ENCODE data around the gene ASCC1. TPM values are rescaled to one million over a fixed set of nuclear protein-coding genes. Genes with fewer than 3 reads are reported as not detected.

The ASCC1 gene
- total RNA-seq, 1 experiment from 2014 or later, result 51.3 TPM

DNA sequence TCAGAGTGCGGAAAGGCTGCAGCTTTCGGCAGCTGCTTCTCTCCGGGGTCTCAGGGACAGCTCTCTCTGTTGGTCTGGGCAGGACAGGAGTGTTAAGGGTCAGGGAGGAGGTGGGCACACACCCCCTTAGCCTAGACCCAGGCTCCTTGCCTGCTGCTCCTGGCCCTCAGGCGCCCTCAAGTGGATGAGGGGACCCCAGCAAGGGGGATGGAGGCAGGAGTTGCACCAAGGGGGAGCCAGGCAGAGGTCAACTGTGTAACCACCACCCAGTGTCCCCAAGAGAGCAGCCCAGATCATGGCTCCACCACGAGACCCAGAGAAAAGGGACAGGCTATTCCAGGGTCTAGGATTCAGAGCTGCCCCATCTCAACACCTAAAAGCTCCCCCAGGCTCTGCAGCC lies 154.6 kb downstream of the ASCC1 start:
- intact Hi-C loops (cut with micrococcal nuclease; ENCODE audit: unreplicated experiment), result no loop called here
- peaks cover 10% of the 10 kb centered on the region for H3K4me1 Mint-ChIP-seq (ENCODE audit: low read depth, unreplicated experiment)
- CTCF ChIA-PET, result interaction anchor here (1.0 to 1.2 kb wide), 4 partner anchors 13 to 270 kb away, joined by 3 to 4 read pairs (median 3); no protein-coding TSS in a partner anchor
- H3K4me3 Mint-ChIP-seq (ENCODE audit: low read depth, unreplicated experiment), result no peak overlapping the region
- no peaks in the 10 kb centered on the region for H3K9me3 Mint-ChIP-seq (ENCODE audit: low read depth, unreplicated experiment)
- no peaks in the 10 kb centered on the region for H3K27me3 Mint-ChIP-seq (ENCODE audit: unreplicated experiment)
- DNase-seq, result peak; percentile 46
- BruUV-seq (replicated peaks), result no TSS peak
- peaks cover 16% of the 10 kb centered on the region for H3K36me3 Mint-ChIP-seq (ENCODE audit: insufficient read depth, unreplicated experiment)
- H3K27ac Mint-ChIP-seq (ENCODE audit: unreplicated experiment), result no peak overlapping the region
- TF ChIP-seq CTCF (IDR thresholded peaks at IDR 0.05; ENCODE audit: unreplicated experiment), result peak; percentile 27

DNA sequence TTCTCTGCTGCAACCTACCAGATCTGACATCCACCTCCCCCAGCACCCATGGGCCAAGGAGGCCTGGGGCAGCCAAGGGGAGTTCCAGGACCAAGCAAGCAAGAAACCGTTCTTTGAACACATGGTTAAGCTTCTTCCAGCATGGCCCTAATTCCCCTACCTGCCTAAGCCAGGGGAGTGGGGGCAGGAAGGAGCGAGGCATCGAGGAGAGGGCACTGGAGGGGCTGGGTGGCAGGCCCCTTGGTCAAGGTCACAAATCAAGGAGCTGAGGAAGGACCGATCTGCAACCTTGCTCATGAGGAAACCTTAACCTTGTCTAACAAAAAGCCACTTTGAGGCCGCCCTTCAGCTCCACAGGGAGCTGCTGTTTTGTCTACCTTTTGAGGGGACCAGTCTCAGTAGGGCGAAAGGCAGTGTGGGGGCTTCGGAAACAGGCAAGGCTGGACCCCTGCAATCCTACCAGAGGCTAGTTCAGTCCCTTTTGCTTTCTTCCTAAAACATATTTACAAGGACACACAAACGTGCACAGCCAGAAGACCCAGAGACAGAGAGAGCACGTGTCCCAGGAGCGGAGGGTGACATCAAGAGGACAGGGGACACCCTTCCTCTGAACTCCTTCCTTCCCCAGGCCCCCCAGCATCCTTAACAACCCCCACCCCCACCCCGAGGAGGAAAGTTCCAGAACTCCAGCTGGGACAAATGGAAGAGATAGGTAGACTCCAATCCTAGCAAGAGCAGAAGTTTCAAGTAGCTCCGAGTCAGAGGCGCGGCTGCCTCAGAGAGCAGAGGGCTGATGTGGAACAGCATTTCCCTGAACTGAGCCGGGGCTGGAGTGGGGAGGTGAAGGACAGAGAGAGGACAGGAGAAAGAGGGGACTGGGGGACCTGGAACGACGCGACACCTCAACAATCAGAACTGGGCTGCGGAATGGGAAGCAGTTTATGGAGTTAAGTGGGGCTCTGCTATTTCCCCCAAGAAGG lies 155.9 kb downstream of the ASCC1 start:
- no peaks in the 10 kb centered on the region for H3K27me3 Mint-ChIP-seq (ENCODE audit: unreplicated experiment)
- no peak overlapping the region for H3K4me3 Mint-ChIP-seq (ENCODE audit: low read depth, unreplicated experiment)
- peaks cover 16% of the 10 kb centered on the region for H3K36me3 Mint-ChIP-seq (ENCODE audit: insufficient read depth, unreplicated experiment)
- CTCF ChIA-PET, result interaction anchor here (2.8 kb wide), 1 partner anchor 12 kb away, joined by 8 read pairs; no protein-coding TSS in a partner anchor
- BruUV-seq (replicated peaks), result no TSS peak
- intact Hi-C loops (cut with micrococcal nuclease; ENCODE audit: unreplicated experiment), result no loop called here
- no peaks in the 10 kb centered on the region for H3K9me3 Mint-ChIP-seq (ENCODE audit: low read depth, unreplicated experiment)
- DNase-seq, result no peak
- H3K27ac Mint-ChIP-seq (ENCODE audit: unreplicated experiment), result no peak overlapping the region
- H3K4me1 Mint-ChIP-seq (ENCODE audit: low read depth, unreplicated experiment), result peaks cover 10% of the 10 kb centered on the region
- TF ChIP-seq CTCF (IDR thresholded peaks at IDR 0.05; ENCODE audit: unreplicated experiment), result no peak

GRCh38 chr10:72058989-72059842 lies 156.9 kb downstream of the ASCC1 start:
- Mint-ChIP-seq H3K9me3 (ENCODE audit: low read depth, unreplicated experiment) (no peaks in the 10 kb centered on the region), H3K36me3 (ENCODE audit: insufficient read depth, unreplicated experiment) (peaks cover 16% of the 10 kb centered on the region), H3K27ac (ENCODE audit: unreplicated experiment) (no peak overlapping the region), H3K4me3 (ENCODE audit: low read depth, unreplicated experiment) (no peak overlapping the region), H3K4me1 (ENCODE audit: low read depth, unreplicated experiment) (peaks cover 10% of the 10 kb centered on the region), H3K27me3 (ENCODE audit: unreplicated experiment) (no peaks in the 10 kb centered on the region)
- no peak for TF ChIP-seq CTCF (IDR thresholded peaks at IDR 0.05; ENCODE audit: unreplicated experiment)
- DNase-seq, result no peak
- CTCF ChIA-PET, result interaction anchor here (0.5 to 2.8 kb wide), 2 partner anchors 11 to 156 kb away, joined by 7 to 8 read pairs; no protein-coding TSS in a partner anchor
- intact Hi-C loops (cut with micrococcal nuclease; ENCODE audit: unreplicated experiment), result no loop called here
- TSS peak; percentile 45 for BruUV-seq (replicated peaks)

GRCh38 chr10:72058347-72058898 lies 157.7 kb downstream of the ASCC1 start:
- CTCF ChIA-PET, result interaction anchor here (0.5 to 2.8 kb wide), 2 partner anchors 10 to 155 kb away, joined by 7 to 8 read pairs; no protein-coding TSS in a partner anchor
- Mint-ChIP-seq H3K27ac (ENCODE audit: unreplicated experiment) (no peak overlapping the region), H3K9me3 (ENCODE audit: low read depth, unreplicated experiment) (no peaks in the 10 kb centered on the region), H3K36me3 (ENCODE audit: insufficient read depth, unreplicated experiment) (peaks cover 16% of the 10 kb centered on the region), H3K27me3 (ENCODE audit: unreplicated experiment) (no peaks in the 10 kb centered on the region), H3K4me1 (ENCODE audit: low read depth, unreplicated experiment) (peaks cover 4% of the 10 kb centered on the region), H3K4me3 (ENCODE audit: low read depth, unreplicated experiment) (no peak overlapping the region)
- intact Hi-C loops (cut with micrococcal nuclease; ENCODE audit: unreplicated experiment), result no loop called here
- no peak for DNase-seq
- TF ChIP-seq CTCF (IDR thresholded peaks at IDR 0.05; ENCODE audit: unreplicated experiment), result no peak
- BruUV-seq (replicated peaks), result no TSS peak
